Measurements from ENCODE around the gene WASHC4. TPM values are rescaled to one million over a fixed set of nuclear protein-coding genes. Genes with fewer than 3 reads are reported as not detected.

Gene WASHC4
- total RNA-seq, 1 experiment from 2014 or later, result 44.7 TPM

- ATAC-seq (no peak), DNase-seq (ENCODE audit: low read depth, low spot score) (no peak)
- H3K36me3 ChIP-seq (ENCODE audit: control insufficient read depth, insufficient read depth, low read length), result peaks cover 69% of the 10 kb centered on the region
- TF ChIP-seq, protein P1, sequence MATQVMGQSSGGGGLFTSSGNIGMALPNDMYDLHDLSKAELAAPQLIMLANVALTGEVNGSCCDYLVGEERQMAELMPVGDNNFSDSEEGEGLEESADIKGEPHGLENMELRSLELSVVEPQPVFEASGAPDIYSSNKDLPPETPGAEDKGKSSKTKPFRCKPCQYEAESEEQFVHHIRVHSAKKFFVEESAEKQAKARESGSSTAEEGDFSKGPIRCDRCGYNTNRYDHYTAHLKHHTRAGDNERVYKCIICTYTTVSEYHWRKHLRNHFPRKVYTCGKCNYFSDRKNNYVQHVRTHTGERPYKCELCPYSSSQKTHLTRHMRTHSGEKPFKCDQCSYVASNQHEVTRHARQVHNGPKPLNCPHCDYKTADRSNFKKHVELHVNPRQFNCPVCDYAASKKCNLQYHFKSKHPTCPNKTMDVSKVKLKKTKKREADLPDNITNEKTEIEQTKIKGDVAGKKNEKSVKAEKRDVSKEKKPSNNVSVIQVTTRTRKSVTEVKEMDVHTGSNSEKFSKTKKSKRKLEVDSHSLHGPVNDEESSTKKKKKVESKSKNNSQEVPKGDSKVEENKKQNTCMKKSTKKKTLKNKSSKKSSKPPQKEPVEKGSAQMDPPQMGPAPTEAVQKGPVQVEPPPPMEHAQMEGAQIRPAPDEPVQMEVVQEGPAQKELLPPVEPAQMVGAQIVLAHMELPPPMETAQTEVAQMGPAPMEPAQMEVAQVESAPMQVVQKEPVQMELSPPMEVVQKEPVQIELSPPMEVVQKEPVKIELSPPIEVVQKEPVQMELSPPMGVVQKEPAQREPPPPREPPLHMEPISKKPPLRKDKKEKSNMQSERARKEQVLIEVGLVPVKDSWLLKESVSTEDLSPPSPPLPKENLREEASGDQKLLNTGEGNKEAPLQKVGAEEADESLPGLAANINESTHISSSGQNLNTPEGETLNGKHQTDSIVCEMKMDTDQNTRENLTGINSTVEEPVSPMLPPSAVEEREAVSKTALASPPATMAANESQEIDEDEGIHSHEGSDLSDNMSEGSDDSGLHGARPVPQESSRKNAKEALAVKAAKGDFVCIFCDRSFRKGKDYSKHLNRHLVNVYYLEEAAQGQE (IDR thresholded peaks at IDR 0.05; ENCODE audit: insufficient read depth in 1 of 2, low read depth in 2 of 2, low read length in 1 of 2), result no peak
- TF ChIP-seq TCF7L2 (IDR thresholded peaks at IDR 0.05; ENCODE audit: low read depth, low read length), result no peak
- no peak for TF ChIP-seq CTCF (IDR thresholded peaks at IDR 0.05)
- TF ChIP-seq SIN3A (IDR thresholded peaks at IDR 0.05; ENCODE audit: borderline replicate concordance, insufficient read depth, low read depth, low read length), result no peak
- no peak for TF ChIP-seq POLR2AphosphoS5 (IDR thresholded peaks at IDR 0.05; ENCODE audit: low read depth, low read length)
- H3K9me3 ChIP-seq (ENCODE audit: control insufficient read depth, insufficient read depth, low read depth, low read length), result no peaks in the 10 kb centered on the region
- intact Hi-C loops (cut with micrococcal nuclease; ENCODE audit: unreplicated experiment), result no loop called here
- POLR2A ChIA-PET, result no interaction called here
- H3K27ac ChIP-seq (ENCODE audit: low read length), result no peak overlapping the region
- in situ Hi-C loops (cut with HindIII; ENCODE audit: low pct_unique_long_range_greater_than_20kb, low sequenced_read_pairs), result no loop called here
- H3K4me3 ChIP-seq (ENCODE audit: low read depth in 2 of 2, low read length in 2 of 2), result no peak overlapping the region
- H3K27me3 ChIP-seq (ENCODE audit: control insufficient read depth, insufficient read depth, low read length), result no peaks in the 10 kb centered on the region
- CTCF ChIA-PET, result no interaction called here
- no TSS peak for BruUV-seq (replicated peaks)
- no peaks in the 10 kb centered on the region for H3K4me1 ChIP-seq (ENCODE audit: control insufficient read depth, insufficient read depth, low read length)
Measured at GRCh38 chr12:105164068-105164467, 56.5 kb downstream of the WASHC4 start.

GRCh38 chr12:105166736-105167135, 59.2 kb downstream of the WASHC4 start:
- Histone ChIP-seq H3K27me3 (ENCODE audit: control insufficient read depth, insufficient read depth, low read length) (no peaks in the 10 kb centered on the region), H3K27ac (ENCODE audit: low read length) (no peak overlapping the region), H3K36me3 (ENCODE audit: control insufficient read depth, insufficient read depth, low read length) (peaks cover 58% of the 10 kb centered on the region), H3K9me3 (ENCODE audit: control insufficient read depth, insufficient read depth, low read depth, low read length) (no peaks in the 10 kb centered on the region), H3K4me3 (ENCODE audit: low read depth in 2 of 2, low read length in 2 of 2) (no peak overlapping the region), H3K4me1 (ENCODE audit: control insufficient read depth, insufficient read depth, low read length) (no peaks in the 10 kb centered on the region)
- TF ChIP-seq, protein P1 (IDR thresholded peaks at IDR 0.05; ENCODE audit: insufficient read depth in 1 of 2, low read depth in 2 of 2, low read length in 1 of 2), result no peak
- TF ChIP-seq TCF7L2 (IDR thresholded peaks at IDR 0.05; ENCODE audit: low read depth, low read length) (no peak), SIN3A (IDR thresholded peaks at IDR 0.05; ENCODE audit: borderline replicate concordance, insufficient read depth, low read depth, low read length) (no peak), POLR2AphosphoS5 (IDR thresholded peaks at IDR 0.05; ENCODE audit: low read depth, low read length) (no peak), CTCF (IDR thresholded peaks at IDR 0.05) (no peak)
- ChIA-PET CTCF (no interaction called here), POLR2A (no interaction called here)
- ATAC-seq (no peak), DNase-seq (ENCODE audit: low read depth, low spot score) (no peak)
- intact Hi-C loops (cut with micrococcal nuclease; ENCODE audit: unreplicated experiment), result no loop called here
- in situ Hi-C loops (cut with HindIII; ENCODE audit: low pct_unique_long_range_greater_than_20kb, low sequenced_read_pairs), result no loop called here
- no TSS peak for BruUV-seq (replicated peaks)

Data from Panc1 (cell line).